ENCODE data around the gene PKM.
A peak's percentile ranks its signal among the peaks of the same experiment; 100 is the strongest.

The PKM gene

GRCh38 chr15:72233769-72234168, 2.8 kb upstream of the PKM start:
- FAIRE-seq, result no peak

- peak; percentile 53 for FAIRE-seq
Observed at GRCh38 chr15:72231833-72232478, 966 bp upstream of the PKM start.

- FAIRE-seq, result no peak
Observed at GRCh38 chr15:72230197-72231065, 559 bp downstream of the PKM start.

- FAIRE-seq, result no peak
Observed at GRCh38 chr15:72229947-72230196, 1.1 kb downstream of the PKM start.

- no peak for FAIRE-seq
Observed at GRCh38 chr15:72229076-72229946, 1.7 kb downstream of the PKM start.

- no peak for FAIRE-seq
Observed at GRCh38 chr15:72227720-72228119, 3.3 kb downstream of the PKM start.

GRCh38 chr15:72227192-72227586, 3.8 kb downstream of the PKM start:
- no peak for FAIRE-seq

GRCh38 chr15:72223278-72223677, 7.7 kb downstream of the PKM start:
- FAIRE-seq, result no peak

GRCh38 chr15:72222393-72222792, 8.6 kb downstream of the PKM start:
- FAIRE-seq, result no peak

GRCh38 chr15:72220687-72221086, 10.3 kb downstream of the PKM start:
- no peak for FAIRE-seq

- no peak for FAIRE-seq
Observed at GRCh38 chr15:72217216-72217615, 13.8 kb downstream of the PKM start.

GRCh38 chr15:72216079-72216478, 14.9 kb downstream of the PKM start:
- FAIRE-seq, result no peak

GRCh38 chr15:72207558-72208085, 23.4 kb downstream of the PKM start:
- no peak for FAIRE-seq

GRCh38 chr15:72206677-72207000, 24.4 kb downstream of the PKM start:
- no peak for FAIRE-seq

GRCh38 chr15:72205896-72206676, 24.9 kb downstream of the PKM start:
- FAIRE-seq, result no peak

- FAIRE-seq, result no peak
Observed at GRCh38 chr15:72205273-72205672, 25.7 kb downstream of the PKM start.

- peak; percentile 97 for FAIRE-seq
Observed at GRCh38 chr15:72203507-72203837, 27.5 kb downstream of the PKM start.

- FAIRE-seq, result no peak
Observed at GRCh38 chr15:72202801-72203506, 28.0 kb downstream of the PKM start.

GRCh38 chr15:72202302-72202701, 28.7 kb downstream of the PKM start:
- no peak for FAIRE-seq

- FAIRE-seq, result no peak
Observed at GRCh38 chr15:72201391-72201921, 29.5 kb downstream of the PKM start.

GRCh38 chr15:72200395-72201237, 30.4 kb downstream of the PKM start:
- FAIRE-seq, result no peak
